Large intestine (tissue), 3 donors: ENCODE measurements around the gene SPATA19. TPM values are rescaled to one million over a fixed set of nuclear protein-coding genes. Genes with fewer than 3 reads are reported as not detected.

Source experiments
- DNase-seq, 2 donors: peaks; one replicate each; pipeline versions ENCODE4 v3.0.0 to v3.0.0-alpha.2; 2013
- H3K27ac ChIP-seq: one replicate; pipeline ENCODE4 v1.5.1; 2013; ENCODE audit warnings: low read length
- H3K27me3 ChIP-seq: 2 replicates; pipeline ENCODE4 v1.6.1; 2013; ENCODE audit warnings: low read length; ENCODE audit not compliant: control insufficient read depth, insufficient read depth
- H3K36me3 ChIP-seq: 2 replicates; pipeline ENCODE4 v1.6.1; 2013; ENCODE audit warnings: low read length; ENCODE audit not compliant: control insufficient read depth, insufficient read depth
- H3K4me1 ChIP-seq: one replicate; pipeline ENCODE4 v1.6.1; 2013; ENCODE audit warnings: low read length; ENCODE audit not compliant: control insufficient read depth, insufficient read depth
- H3K4me3 ChIP-seq: one replicate; pipeline ENCODE4 v1.5.1; 2013; ENCODE audit warnings: low read length
- H3K9me3 ChIP-seq: one replicate; pipeline ENCODE4 v1.6.1; 2013; ENCODE audit warnings: mild to moderate bottlenecking, low read depth, low read length, moderate library complexity; ENCODE audit not compliant: control insufficient read depth
- WGBS: methylation state at CpG from one replicate; pipeline ENCODE4 v1.1.5; 2013; ENCODE audit warnings: low lambda C conversion rate; ENCODE audit not compliant: insufficient coverage; 5-methylcytosine and 5-hydroxymethylcytosine counted together
- polyA plus RNA-seq: library from polyadenylated mRNA; unstranded; fragments of 120-200 nt; gene quantifications from one replicate; pipeline ENCODE4 v1.2.1, GENCODE V29; 2013

The SPATA19 gene
- polyA plus RNA-seq, 1 donor: not detected

DNA sequence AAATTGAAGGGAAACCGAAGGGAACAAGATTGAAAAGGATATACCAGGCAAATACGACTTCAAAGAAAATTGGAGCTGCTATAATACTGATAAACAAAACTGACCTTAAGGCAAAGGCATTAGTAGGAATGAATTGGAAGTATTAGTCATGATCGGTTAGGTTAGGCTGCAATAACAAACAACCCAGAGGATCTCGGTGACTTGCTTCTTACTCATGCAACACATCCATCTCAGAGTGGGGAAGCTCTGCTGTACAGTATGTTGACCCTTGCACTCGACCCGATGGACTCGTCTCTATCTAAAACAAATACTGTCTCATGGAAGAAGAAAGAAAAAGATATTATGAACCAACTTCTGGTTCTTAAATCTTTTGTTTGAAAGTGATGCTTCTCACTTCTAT lies 42.3 kb downstream of the SPATA19 start:
- no peak overlapping the region for H3K27ac ChIP-seq
- no peak overlapping the region for H3K4me3 ChIP-seq
- H3K4me1 ChIP-seq: no peaks in the 10 kb centered on the region
- H3K36me3 ChIP-seq: no peaks in the 10 kb centered on the region
- no peak for DNase-seq
- no peaks in the 10 kb centered on the region for H3K9me3 ChIP-seq
- peaks cover 2% of the 10 kb centered on the region for H3K27me3 ChIP-seq
- 89% methylated on average over 2 of the region's 7 CpGs for WGBS

- Histone ChIP-seq H3K4me3 (no peak overlapping the region), H3K4me1 (no peaks in the 10 kb centered on the region), H3K9me3 (no peaks in the 10 kb centered on the region), H3K36me3 (no peaks in the 10 kb centered on the region), H3K27me3 (peaks cover 2% of the 10 kb centered on the region), H3K27ac (no peak overlapping the region)
- no peak for DNase-seq
- WGBS: no CpG with 5 or more reads among the region's 4 CpGs
Measured at GRCh38 chr11:133801356-133801755, 44.0 kb downstream of the SPATA19 start.

DNA sequence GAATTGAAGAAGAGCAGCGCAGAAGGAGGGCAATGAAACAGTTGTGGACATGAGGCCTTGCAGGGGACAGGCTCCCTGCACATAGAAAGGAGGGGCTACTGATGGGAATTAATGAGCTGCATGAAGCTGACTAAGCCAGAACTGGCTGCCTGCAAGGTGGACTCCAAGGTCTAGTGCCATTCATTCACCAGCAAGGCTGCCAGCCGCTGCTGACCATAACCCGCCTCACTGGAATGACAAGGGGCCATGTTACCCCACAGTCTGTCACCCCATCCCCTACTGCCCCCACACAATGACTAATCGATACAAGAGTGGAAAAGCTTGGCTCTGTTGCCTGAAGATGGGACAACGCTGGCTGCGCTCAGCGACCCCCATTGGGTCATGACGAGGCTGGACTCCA lies 44.6 kb downstream of the SPATA19 start:
- H3K27ac ChIP-seq: no peak overlapping the region
- H3K36me3 ChIP-seq: no peaks in the 10 kb centered on the region
- no peak for DNase-seq
- H3K4me3 ChIP-seq: no peak overlapping the region
- no peaks in the 10 kb centered on the region for H3K9me3 ChIP-seq
- H3K4me1 ChIP-seq: no peaks in the 10 kb centered on the region
- 83% methylated on average over 1 of the region's 8 CpGs for WGBS
- peaks cover 2% of the 10 kb centered on the region for H3K27me3 ChIP-seq

- no peaks in the 10 kb centered on the region for H3K9me3 ChIP-seq
- DNase-seq: no peak
- no CpG with 5 or more reads among the region's 6 CpGs for WGBS
- peaks cover 2% of the 10 kb centered on the region for H3K27me3 ChIP-seq
- no peak overlapping the region for H3K27ac ChIP-seq
- no peak overlapping the region for H3K4me3 ChIP-seq
- no peaks in the 10 kb centered on the region for H3K36me3 ChIP-seq
- H3K4me1 ChIP-seq: no peaks in the 10 kb centered on the region
Measured at GRCh38 chr11:133797554-133797953, 47.8 kb downstream of the SPATA19 start.

DNA sequence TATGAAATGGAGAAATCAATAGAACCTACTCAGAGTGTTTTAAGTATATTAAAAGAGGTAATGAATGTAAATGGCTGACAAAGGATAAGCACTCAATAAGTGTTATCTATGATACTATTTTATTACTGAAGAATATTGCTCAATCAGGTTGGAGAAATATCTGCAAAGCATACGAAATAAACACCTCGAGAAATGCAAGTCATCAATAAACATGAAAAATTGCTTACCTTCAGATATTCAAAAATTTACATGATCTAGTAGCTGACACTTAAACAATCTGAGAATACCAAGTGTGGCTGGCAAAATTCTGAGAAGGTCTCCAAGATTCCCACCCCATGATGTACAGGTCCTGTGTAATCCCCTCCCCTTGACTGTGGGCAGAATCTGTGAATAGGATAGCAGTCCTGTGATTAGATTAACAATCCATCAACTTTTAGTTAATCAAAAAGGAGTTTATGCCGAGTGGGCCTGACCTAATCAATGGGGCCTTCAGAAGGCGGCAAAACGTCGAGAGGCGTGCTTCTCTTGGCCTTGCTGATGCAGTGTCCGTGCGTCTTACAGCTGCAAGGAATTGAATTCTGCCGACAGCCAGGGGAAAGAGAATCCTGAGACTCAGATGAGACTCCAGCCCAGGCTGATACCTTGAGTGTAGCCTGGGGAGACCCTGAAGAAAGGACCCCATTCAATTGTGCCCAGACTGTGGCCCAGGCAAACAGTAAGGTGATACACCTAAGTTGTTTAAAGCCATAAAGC lies 49.1 kb downstream of the SPATA19 start:
- no peak overlapping the region for H3K27ac ChIP-seq
- WGBS: 100% methylated on average over 2 of the region's 10 CpGs
- H3K9me3 ChIP-seq: no peaks in the 10 kb centered on the region
- no peak overlapping the region for H3K4me3 ChIP-seq
- no peak for DNase-seq
- peaks cover 2% of the 10 kb centered on the region for H3K27me3 ChIP-seq
- no peaks in the 10 kb centered on the region for H3K36me3 ChIP-seq
- H3K4me1 ChIP-seq: no peaks in the 10 kb centered on the region

DNA sequence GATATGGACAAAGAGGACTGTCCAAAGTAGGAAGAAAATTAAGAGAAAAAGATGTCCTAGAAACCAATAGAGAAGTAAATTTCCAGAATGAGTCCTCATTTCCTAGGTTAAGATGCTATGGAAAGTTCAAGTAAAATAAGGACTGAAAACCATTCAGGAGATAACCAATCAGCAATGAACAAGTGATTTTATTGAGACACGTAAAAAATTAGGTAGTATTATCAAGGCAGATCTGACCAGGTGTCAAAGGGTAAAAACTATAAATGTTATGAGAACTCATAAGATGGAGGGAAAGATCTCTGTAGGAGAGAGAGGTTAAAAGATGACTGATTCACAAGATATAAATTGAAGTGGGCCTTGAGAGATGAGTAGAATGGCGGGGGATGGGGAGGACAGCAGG lies 50.2 kb downstream of the SPATA19 start:
- Histone ChIP-seq H3K27ac (no peak overlapping the region), H3K27me3 (peaks cover 8% of the 10 kb centered on the region), H3K36me3 (no peaks in the 10 kb centered on the region), H3K4me3 (no peak overlapping the region), H3K4me1 (no peaks in the 10 kb centered on the region), H3K9me3 (no peaks in the 10 kb centered on the region)
- WGBS: 93% methylated on average over 2 of the region's 2 CpGs
- DNase-seq: no peak

- H3K27ac ChIP-seq: no peak overlapping the region
- H3K36me3 ChIP-seq: no peaks in the 10 kb centered on the region
- peaks cover 11% of the 10 kb centered on the region for H3K27me3 ChIP-seq
- DNase-seq: no peak
- 80% methylated on average over 1 of the region's 2 CpGs for WGBS
- no peaks in the 10 kb centered on the region for H3K9me3 ChIP-seq
- H3K4me1 ChIP-seq: no peaks in the 10 kb centered on the region
- no peak overlapping the region for H3K4me3 ChIP-seq
Measured at GRCh38 chr11:133794205-133794604, 51.1 kb downstream of the SPATA19 start.

DNA sequence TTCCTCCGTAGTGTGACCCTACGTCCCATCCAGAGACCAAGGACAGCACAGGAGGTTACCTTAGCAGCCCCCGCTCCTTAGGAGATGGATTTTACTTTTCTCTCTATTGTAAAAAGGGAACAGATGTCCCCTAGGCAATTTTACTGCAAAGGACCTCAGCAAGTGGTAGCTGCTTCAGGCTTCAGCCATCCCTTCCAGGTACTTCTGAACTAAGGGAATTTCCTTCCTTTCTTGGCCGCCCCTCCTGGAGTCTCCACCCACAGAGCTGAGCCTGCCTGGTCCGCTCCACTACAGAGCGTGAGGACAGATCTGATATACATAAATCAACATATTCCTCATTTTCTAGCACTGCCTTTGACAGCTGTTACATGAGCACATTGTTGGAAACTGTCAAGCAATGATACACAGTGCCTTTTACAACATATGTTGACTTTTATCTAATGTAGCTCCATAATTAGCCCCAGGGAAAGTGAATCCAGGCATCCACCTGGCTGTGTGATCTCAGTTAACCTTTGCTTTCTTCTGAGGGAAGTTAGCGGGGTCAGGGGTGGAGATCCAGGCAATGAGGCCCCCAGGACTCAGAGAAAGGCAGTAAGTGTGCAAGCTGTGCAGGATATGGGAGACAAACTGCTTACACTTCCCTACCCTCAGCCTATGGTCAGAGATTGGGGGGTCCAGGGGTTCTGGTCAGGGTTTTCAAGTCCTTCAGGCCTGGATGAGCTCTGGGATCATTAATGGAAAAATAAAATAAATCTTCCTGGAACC lies 51.9 kb downstream of the SPATA19 start:
- H3K4me1 ChIP-seq: no peaks in the 10 kb centered on the region
- no peak overlapping the region for H3K4me3 ChIP-seq
- DNase-seq: no peak
- H3K27me3 ChIP-seq: peaks cover 15% of the 10 kb centered on the region
- 83% methylated on average over 1 of the region's 7 CpGs for WGBS
- no peak overlapping the region for H3K27ac ChIP-seq
- no peaks in the 10 kb centered on the region for H3K36me3 ChIP-seq
- H3K9me3 ChIP-seq: no peaks in the 10 kb centered on the region

DNA sequence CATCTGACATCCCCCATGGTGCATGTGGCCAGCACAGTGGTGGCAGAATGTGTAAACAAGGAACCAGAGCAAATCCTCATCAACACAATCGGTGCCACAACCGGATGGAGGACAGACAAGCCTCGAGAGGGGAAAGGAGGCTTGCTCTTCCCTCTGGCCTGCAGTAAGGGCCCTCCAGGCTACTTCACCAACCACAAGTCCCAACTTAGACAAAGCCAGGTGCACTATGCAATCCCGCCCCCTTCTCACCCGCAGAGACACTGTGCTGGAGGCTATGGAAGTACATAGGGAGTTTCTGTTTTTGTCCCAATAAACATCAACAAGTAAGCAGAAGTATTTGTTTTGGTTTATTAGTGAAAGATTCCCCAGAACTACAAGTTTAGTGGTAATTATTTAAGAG lies 54.3 kb downstream of the SPATA19 start:
- no peak overlapping the region for H3K27ac ChIP-seq
- peaks cover 29% of the 10 kb centered on the region for H3K27me3 ChIP-seq
- DNase-seq: no peak
- H3K4me3 ChIP-seq: no peak overlapping the region
- peaks cover 4% of the 10 kb centered on the region for H3K9me3 ChIP-seq
- H3K4me1 ChIP-seq: no peaks in the 10 kb centered on the region
- H3K36me3 ChIP-seq: no peaks in the 10 kb centered on the region
- no CpG with 5 or more reads among the region's 5 CpGs for WGBS
